GM12878 (cell line): Measurements from ENCODE around the gene MRPL34. TPM values are rescaled to one million over a fixed set of nuclear protein-coding genes. Genes with fewer than 3 reads are reported as not detected.

Experiments used
- ATAC-seq: fragments of 200-7000 bp; cut with Tn5 transposase; 3 replicates; pipeline ENCODE4 v1.9.1; 2020; ENCODE audit warnings: mild to moderate bottlenecking, moderate library complexity
- BruUV-seq: library from RNA; stranded (reverse); fragments of 400-500 nt; replicated peaks from 2 replicates; lab custom pipeline; 2021; lab: Mats Ljungman, UMichigan
- CTCF ChIA-PET: fragments of 300-600 bp; sonication (Branson Sonifier 250); formaldehyde crosslinking; extraction: SDS; loops from one replicate; lab custom pipeline; 2021; ENCODE audit warnings: inconsistent platforms; lab: Yijun Ruan, JAX
- POLR2A ChIA-PET: fragments of 350-600 bp; formaldehyde crosslinking; extraction: SDS; loops from one replicate; lab custom pipeline; 2021; ENCODE audit warnings: inconsistent platforms; lab: Charles Lee
- RAD21 ChIA-PET: fragments of 300-600 bp; sonication (Branson Sonifier 250); formaldehyde crosslinking; loops from one replicate; lab custom pipeline; 2023; ENCODE audit warnings: antibody characterized with exemption; ENCODE audit not compliant: unreplicated experiment; lab: Charles Lee
- SMC1A ChIA-PET: fragments of 300-600 bp; sonication (Branson Sonifier 250); formaldehyde crosslinking; loops from one replicate; lab custom pipeline; 2023; ENCODE audit not compliant: unreplicated experiment, uncharacterized antibody; lab: Charles Lee
- DNase-seq: peaks from one replicate; pipeline ENCODE4 v3.0.0-alpha.2; 2011; ENCODE audit warnings: low read depth, low spot score
- FAIRE-seq: peaks from 3 replicates; lab custom pipeline; 2011; peaks lifted over from hg19 to GRCh38; lab: Jason Lieb, UNC
- H2AFZ ChIP-seq: 2 replicates; pipeline ENCODE4 v1.6.0; 2011; ENCODE audit warnings: low read depth, low read length, control low read depth; ENCODE audit not compliant: control insufficient read depth
- H3K27ac ChIP-seq: 2 replicates; pipeline ENCODE4 v1.5.1; 2011; ENCODE audit warnings: control low read depth; ENCODE audit not compliant: control insufficient read depth, insufficient read depth
- H3K27me3 ChIP-seq, 2 experiments: replicated peaks in 1 of 2; 2 replicates each; pipeline versions ENCODE4 v1.6.0 to v1.6.1; 2011; ENCODE audit warnings: low read length in 1 of 2; ENCODE audit not compliant: control insufficient read depth in 2 of 2, insufficient read depth in 2 of 2
- H3K36me3 ChIP-seq, 2 experiments: 2 replicates each; pipeline ENCODE4 v1.5.1; 2011; ENCODE audit warnings: low read length in 1 of 2; ENCODE audit not compliant: control insufficient read depth in 2 of 2, insufficient read depth in 2 of 2
- H3K4me1 ChIP-seq: 2 replicates; pipeline ENCODE4 v1.6.1; 2011; ENCODE audit warnings: mild to moderate bottlenecking, low read length, moderate library complexity, mixed read lengths; ENCODE audit not compliant: control insufficient read depth, insufficient read depth
- H3K4me2 ChIP-seq: 2 replicates; pipeline ENCODE4 v1.6.0; 2011; ENCODE audit warnings: control low read depth; ENCODE audit not compliant: control insufficient read depth, insufficient read depth
- H3K4me3 ChIP-seq: fragments of 200-600 bp; sonication (generic); 2 replicates; pipeline ENCODE4 v1.5.1; 2016
- H3K79me2 ChIP-seq: 2 replicates; pipeline ENCODE4 v1.6.0; 2011; ENCODE audit warnings: low read length; ENCODE audit not compliant: control insufficient read depth, insufficient read depth
- H3K9ac ChIP-seq: 2 replicates; pipeline ENCODE4 v1.8.0; 2011; ENCODE audit warnings: low read length, control low read depth, mixed read lengths; ENCODE audit not compliant: control insufficient read depth, insufficient read depth
- H3K9me3 ChIP-seq: replicated peaks from 3 replicates; pipeline ENCODE4 v1.5.1; 2011; ENCODE audit warnings: mild to moderate bottlenecking, low read length; ENCODE audit not compliant: control insufficient read depth, insufficient read depth
- H4K20me1 ChIP-seq: 2 replicates; pipeline ENCODE4 v1.6.0; 2011; ENCODE audit not compliant: control insufficient read depth, insufficient read depth
- NFYB ChIP-seq: IDR thresholded peaks from 2 replicates; pipeline ENCODE4 v1.6.1; 2011; ENCODE audit warnings: low read depth, mild to moderate bottlenecking, low read length, improper control_type of control experiment, moderate library complexity; ENCODE audit not compliant: insufficient read depth
- SP1 ChIP-seq: IDR thresholded peaks from one replicate; pipeline ENCODE4 v1.6.1; 2011; ENCODE audit warnings: low read depth, low read length
- SREBF1 ChIP-seq: IDR thresholded peaks from 2 replicates; pipeline ENCODE4 v1.6.1; 2012; ENCODE audit warnings: mild to moderate bottlenecking, low read length
- WGBS: methylation state at CpG from one replicate; pipeline ENCODE4 v1.1.6; 2016; ENCODE audit warnings: low lambda C conversion rate; ENCODE audit not compliant: insufficient replicate concordance, insufficient coverage; ENCODE audit errors: missing lambda C conversion rate; 5-methylcytosine and 5-hydroxymethylcytosine counted together
- in situ Hi-C: fragments of 300-500 bp; cut with MboI; formaldehyde crosslinking; loops from 9 replicates; pipeline ENCODE4 v1.14.3; 2018; ENCODE audit warnings: mixed read lengths
- intact Hi-C: fragments of 100-400 bp; cut with micrococcal nuclease; formaldehyde crosslinking; loops from one replicate; pipeline ENCODE4 v1.14.2; 2022; ENCODE audit not compliant: unreplicated experiment
- polyA plus RNA-seq, 11 experiments: library from polyadenylated mRNA; depleted of rRNA in 4 of 11; unstranded in 6 of 11; stranded (reverse) in 5 of 11; fragments of >200 nt; fragmentation: Nextera tagmentation in 4 of 11; fragmentation: Illumina TruSeq in 1 of 11; extraction: Ambion mirVana in 4 of 11; extraction: Trizol in 1 of 11; gene quantifications; 1 replicate in 1 of 11; 2 replicates in 10 of 11; pipeline versions ENCODE4 v1.2.1 to v1.2.3, GENCODE V29; 2011 to 2016; ENCODE audit warnings: inconsistent platforms in 2 of 11, missing spikeins in 2 of 11, low read depth in 1 of 11
- total RNA-seq, 4 experiments: library from RNA; depleted of rRNA in 3 of 4; stranded (reverse); fragments of >200 nt in 3 of 4; fragmentation: Illumina TruSeq in 1 of 4; extraction: Trizol in 1 of 4; gene quantifications; 2 replicates each; pipeline versions ENCODE4 v1.2.1 to v1.2.3, GENCODE V29; 2013 to 2021
- TF ChIP-seq, protein P1 (sequence below): fragments of 450-650 bp; IDR thresholded peaks from 2 replicates; pipeline ENCODE4 v1.6.1; 2016; ENCODE audit warnings: mild to moderate bottlenecking
- TF ChIP-seq, protein P2 (sequence below): IDR thresholded peaks from 2 replicates; pipeline ENCODE4 v1.6.1; 2011; ENCODE audit warnings: mild to moderate bottlenecking, low read depth, low read length, moderate library complexity; ENCODE audit not compliant: insufficient replicate concordance

The MRPL34 gene
- total and polyA plus RNA-seq, 10 of the 15 experiments (the other 5 are each of a cell fraction or from before 2014, with no cell fraction given): 8.6 to 198 (median 78.6) TPM

DNA sequence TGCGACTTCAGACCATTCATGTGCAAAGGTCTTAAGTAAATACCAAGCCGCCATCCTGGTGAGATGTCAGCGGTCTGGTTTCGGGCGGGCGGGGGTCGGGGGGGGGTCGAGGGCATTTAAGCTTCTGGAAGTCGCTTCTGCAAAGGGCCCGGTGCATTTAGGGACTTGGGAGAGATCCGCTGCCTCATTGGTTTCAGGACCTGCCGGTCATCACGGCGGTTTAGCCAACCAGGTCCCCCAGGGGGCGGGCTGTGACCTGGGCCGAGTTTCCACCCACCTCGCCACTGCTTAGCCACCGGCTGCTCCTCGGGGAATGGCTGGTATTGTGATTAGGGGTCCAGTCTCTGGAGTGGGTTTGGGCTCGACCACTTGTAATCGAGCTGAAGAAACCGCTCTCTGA, 16.2 kb upstream of the MRPL34 start:
- no peak for FAIRE-seq
- no TSS peak for BruUV-seq
- DNase-seq: no peak
- in situ Hi-C loops (loop anchor here (5.0 kb wide), 1 partner anchor 217 kb away; no protein-coding TSS in a partner anchor), intact Hi-C loops (no loop called here)
- SMC1A ChIA-PET: no interaction called here
- Histone ChIP-seq H3K4me3 (no peak overlapping the region), H3K27ac (no peak overlapping the region), H3K27me3 (no peaks in the 10 kb centered on the region), H3K36me3 (no peaks in the 10 kb centered on the region; a peak in 1 of 4 replicates), H3K4me2 (no peak overlapping the region), H3K4me1 (peaks cover 4% of the 10 kb centered on the region; the same call in 1 of the 2 replicates), H2AFZ (peak overlapping the region; percentile 66), H3K9me3 (no peaks in the 10 kb centered on the region; the same call in 2 of the 3 replicates)
- RAD21 ChIA-PET: no interaction called here
- CTCF ChIA-PET: interaction anchor here (0.6 to 6.5 kb wide), 3 partner anchors 8 to 103 kb away, joined by 3 to 81 read pairs (median 6); no protein-coding TSS in a partner anchor
- WGBS: 13% methylated on average over 20 of the region's 22 CpGs
- ATAC-seq: peak; percentile 39
- TF ChIP-seq NFYB: peak; percentile 90
- no peak for TF ChIP-seq SREBF1
- TF ChIP-seq, protein P1, sequence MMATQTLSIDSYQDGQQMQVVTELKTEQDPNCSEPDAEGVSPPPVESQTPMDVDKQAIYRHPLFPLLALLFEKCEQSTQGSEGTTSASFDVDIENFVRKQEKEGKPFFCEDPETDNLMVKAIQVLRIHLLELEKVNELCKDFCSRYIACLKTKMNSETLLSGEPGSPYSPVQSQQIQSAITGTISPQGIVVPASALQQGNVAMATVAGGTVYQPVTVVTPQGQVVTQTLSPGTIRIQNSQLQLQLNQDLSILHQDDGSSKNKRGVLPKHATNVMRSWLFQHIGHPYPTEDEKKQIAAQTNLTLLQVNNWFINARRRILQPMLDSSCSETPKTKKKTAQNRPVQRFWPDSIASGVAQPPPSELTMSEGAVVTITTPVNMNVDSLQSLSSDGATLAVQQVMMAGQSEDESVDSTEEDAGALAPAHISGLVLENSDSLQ: peak; percentile 96
- peak; percentile 88 for TF ChIP-seq SP1
- TF ChIP-seq, protein P2, sequence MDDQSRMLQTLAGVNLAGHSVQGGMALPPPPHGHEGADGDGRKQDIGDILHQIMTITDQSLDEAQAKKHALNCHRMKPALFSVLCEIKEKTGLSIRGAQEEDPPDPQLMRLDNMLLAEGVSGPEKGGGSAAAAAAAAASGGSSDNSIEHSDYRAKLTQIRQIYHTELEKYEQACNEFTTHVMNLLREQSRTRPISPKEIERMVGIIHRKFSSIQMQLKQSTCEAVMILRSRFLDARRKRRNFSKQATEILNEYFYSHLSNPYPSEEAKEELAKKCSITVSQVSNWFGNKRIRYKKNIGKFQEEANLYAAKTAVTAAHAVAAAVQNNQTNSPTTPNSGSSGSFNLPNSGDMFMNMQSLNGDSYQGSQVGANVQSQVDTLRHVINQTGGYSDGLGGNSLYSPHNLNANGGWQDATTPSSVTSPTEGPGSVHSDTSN: peak; percentile 95
- TF ChIP-seq, all 136 proteins: peak for 4
- Histone ChIP-seq H3K9ac (no peak overlapping the region), H3K79me2 (no peaks in the 10 kb centered on the region; the same call in 1 of the 2 replicates), H4K20me1 (no peaks in the 10 kb centered on the region)
- POLR2A ChIA-PET: interaction anchor here (0.7 kb wide), 1 partner anchor 45 kb away, joined by 3 read pairs; no protein-coding TSS in a partner anchor
